Endothelial cell of umbilical vein (primary cell): ENCODE results near the gene CELSR2.
"Not testable (repeated sequence)": the region's sequence is repeated elsewhere in the genome, so short reads cannot be mapped to it uniquely, and the experiment has no call there.

Source experiments
- POLR2A ChIP-seq: IDR thresholded peaks from 2 replicates; pipeline ENCODE4 v1.6.1; 2012; ENCODE audit warnings: low read depth, mild to moderate bottlenecking, control low read depth, low read length
- TF ChIP-seq, protein P1 (sequence below), 2 donors: IDR thresholded peaks; 1 replicate in 1 of 2; 2 replicates in 1 of 2; pipeline ENCODE4 v1.5.1; 2011; ENCODE audit warnings: low read length in 2 of 2, mild to moderate bottlenecking in 2 of 2, moderate library complexity in 2 of 2, control low read depth in 1 of 2, inconsistent platforms in 1 of 2, low read depth in 1 of 2; ENCODE audit not compliant: insufficient read depth in 1 of 2; ENCODE audit errors: extremely low read depth in 1 of 2

DNA sequence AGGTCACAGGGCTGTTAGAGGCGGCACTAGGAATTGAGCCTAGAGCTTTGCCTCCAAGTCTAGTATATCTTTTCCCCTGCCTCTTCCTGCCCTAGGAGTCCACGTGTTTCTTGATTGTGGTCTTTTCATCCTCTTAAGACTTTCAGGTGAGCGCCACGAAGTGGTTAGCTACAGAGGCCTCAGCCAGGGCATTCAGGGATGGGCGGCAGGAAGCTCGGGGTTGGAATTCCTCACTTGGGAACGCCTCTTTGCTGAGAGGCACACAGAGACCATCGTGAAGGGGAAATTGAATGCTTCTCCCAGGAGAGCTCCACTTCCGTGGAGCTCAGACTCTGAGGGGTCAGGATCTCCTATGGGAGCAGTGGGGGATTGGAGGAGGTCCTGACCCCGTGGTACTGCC, 56.7 kb downstream of the CELSR2 start:
- not testable (repeated sequence) for TF ChIP-seq POLR2A
- TF ChIP-seq, protein P1, sequence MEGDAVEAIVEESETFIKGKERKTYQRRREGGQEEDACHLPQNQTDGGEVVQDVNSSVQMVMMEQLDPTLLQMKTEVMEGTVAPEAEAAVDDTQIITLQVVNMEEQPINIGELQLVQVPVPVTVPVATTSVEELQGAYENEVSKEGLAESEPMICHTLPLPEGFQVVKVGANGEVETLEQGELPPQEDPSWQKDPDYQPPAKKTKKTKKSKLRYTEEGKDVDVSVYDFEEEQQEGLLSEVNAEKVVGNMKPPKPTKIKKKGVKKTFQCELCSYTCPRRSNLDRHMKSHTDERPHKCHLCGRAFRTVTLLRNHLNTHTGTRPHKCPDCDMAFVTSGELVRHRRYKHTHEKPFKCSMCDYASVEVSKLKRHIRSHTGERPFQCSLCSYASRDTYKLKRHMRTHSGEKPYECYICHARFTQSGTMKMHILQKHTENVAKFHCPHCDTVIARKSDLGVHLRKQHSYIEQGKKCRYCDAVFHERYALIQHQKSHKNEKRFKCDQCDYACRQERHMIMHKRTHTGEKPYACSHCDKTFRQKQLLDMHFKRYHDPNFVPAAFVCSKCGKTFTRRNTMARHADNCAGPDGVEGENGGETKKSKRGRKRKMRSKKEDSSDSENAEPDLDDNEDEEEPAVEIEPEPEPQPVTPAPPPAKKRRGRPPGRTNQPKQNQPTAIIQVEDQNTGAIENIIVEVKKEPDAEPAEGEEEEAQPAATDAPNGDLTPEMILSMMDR (IDR thresholded peaks at IDR 0.05; ENCODE audit: extremely low read depth in 1 of 2, insufficient read depth in 1 of 2, low read depth in 1 of 2, low read length in 2 of 2) = not testable (repeated sequence)
